DOHH2 (cell line): ENCODE data around the gene SCFD2.

Source experiments
- H3F3A ChIP-seq: fragments of 200-600 bp; sonication (generic), shearing (Covaris generic); 2 replicates; pipeline ENCODE4 v1.6.0; 2016; ENCODE audit warnings: antibody characterized with exemption, mild to moderate bottlenecking; ENCODE audit not compliant: control insufficient read depth, insufficient read depth
- H3K27ac ChIP-seq: fragments of 200-600 bp; sonication (generic); 2 replicates; pipeline ENCODE4 v1.5.1; 2014; ENCODE audit warnings: low read depth, mild to moderate bottlenecking, low read length, moderate library complexity
- H3K27me3 ChIP-seq: fragments of 200-600 bp; sonication (generic); 2 replicates; pipeline ENCODE4 v1.6.1; 2014; ENCODE audit warnings: mild to moderate bottlenecking, low read length, mixed read lengths; ENCODE audit not compliant: control insufficient read depth
- H3K36me3 ChIP-seq: fragments of 200-600 bp; sonication (generic); 2 replicates; pipeline ENCODE4 v1.6.1; 2014; ENCODE audit warnings: mild to moderate bottlenecking, low read length, moderate library complexity, mixed read lengths; ENCODE audit not compliant: control insufficient read depth
- H3K4me1 ChIP-seq: fragments of 200-600 bp; sonication (generic); 2 replicates; pipeline ENCODE4 v1.6.1; 2014; ENCODE audit warnings: mild to moderate bottlenecking, low read length, mixed read lengths; ENCODE audit not compliant: control insufficient read depth
- H3K4me2 ChIP-seq: fragments of 200-600 bp; sonication (generic); 2 replicates; pipeline ENCODE4 v1.6.0; 2014; ENCODE audit warnings: mild to moderate bottlenecking, low read length, moderate library complexity
- H3K4me3 ChIP-seq: fragments of 200-600 bp; sonication (generic); 2 replicates; pipeline ENCODE4 v1.5.1; 2014; ENCODE audit warnings: mild to moderate bottlenecking, low read length, mixed read lengths
- H3K79me2 ChIP-seq: fragments of 200-600 bp; sonication (generic); 2 replicates; pipeline ENCODE4 v1.6.1; 2014; ENCODE audit warnings: mild to moderate bottlenecking, low read length, mixed read lengths; ENCODE audit not compliant: control insufficient read depth
- H3K9me2 ChIP-seq: fragments of 200-600 bp; sonication (generic); replicated peaks from 2 replicates; pipeline ENCODE4 v1.6.1; 2014; ENCODE audit warnings: mild to moderate bottlenecking, low read length, mixed read lengths; ENCODE audit not compliant: control insufficient read depth
- H3K9me3 ChIP-seq: fragments of 200-600 bp; sonication (generic); 2 replicates; pipeline ENCODE4 v1.6.1; 2014; ENCODE audit warnings: antibody characterized with exemption, low read length, mixed read lengths; ENCODE audit not compliant: control insufficient read depth, insufficient read depth
- H4K20me1 ChIP-seq: fragments of 200-600 bp; sonication (generic); 2 replicates; pipeline ENCODE4 v1.6.0; 2014; ENCODE audit warnings: low read depth, mild to moderate bottlenecking, antibody characterized with exemption, low read length, moderate library complexity; ENCODE audit not compliant: control insufficient read depth, insufficient read depth
- CTCF ChIP-seq: fragments of 200-600 bp; sonication (generic); IDR thresholded peaks from one replicate; pipeline ENCODE4 v1.5.1; 2014; ENCODE audit warnings: antibody characterized with exemption, mild to moderate bottlenecking, low read depth, low read length; ENCODE audit not compliant: poor library complexity, severe bottlenecking
- EZH2phosphoT487 ChIP-seq: fragments of 200-600 bp; sonication (generic); IDR thresholded peaks from 2 replicates; pipeline ENCODE4 v1.6.1; 2017; ENCODE audit warnings: borderline replicate concordance, mild to moderate bottlenecking, antibody characterized with exemption, low read length, moderate library complexity, mixed read lengths

Gene SCFD2

DNA sequence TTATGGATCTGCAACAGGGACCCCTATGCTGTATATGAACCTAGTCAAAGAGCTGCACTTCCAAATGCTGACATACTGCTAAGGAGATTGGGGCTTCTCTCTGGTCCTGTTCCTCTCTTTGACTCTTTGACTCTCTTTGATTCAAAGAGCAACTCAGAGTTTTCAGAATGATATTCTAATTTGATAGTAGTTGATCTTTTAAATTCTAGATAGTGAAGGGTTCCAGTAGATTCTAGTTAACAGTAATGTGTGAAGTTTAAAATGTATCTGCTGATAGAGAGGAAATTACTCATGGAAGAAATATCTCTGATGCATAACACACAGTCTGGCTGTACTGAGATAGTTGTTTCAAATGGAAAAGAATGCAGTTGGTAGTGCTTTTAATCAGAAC lies 264.7 kb downstream of the SCFD2 start:
- Histone ChIP-seq H3K27me3 (no peaks in the 10 kb centered on the region), H3F3A (no peaks in the 10 kb centered on the region), H3K9me3 (no peaks in the 10 kb centered on the region), H3K4me1 (no peaks in the 10 kb centered on the region), H3K36me3 (no peaks in the 10 kb centered on the region), H4K20me1 (no peaks in the 10 kb centered on the region), H3K4me2 (no peak overlapping the region), H3K27ac (no peak overlapping the region), H3K9me2 (no peaks in the 10 kb centered on the region), H3K4me3 (no peak overlapping the region), H3K79me2 (no peaks in the 10 kb centered on the region)
- TF ChIP-seq EZH2phosphoT487 (no peak), CTCF (no peak)

GRCh38 chr4:53100501-53101190 lies 265.2 kb downstream of the SCFD2 start:
- H3F3A ChIP-seq, result no peaks in the 10 kb centered on the region
- TF ChIP-seq CTCF (no peak), EZH2phosphoT487 (no peak)
- H3K27me3 ChIP-seq, result no peaks in the 10 kb centered on the region
- H3K9me3 ChIP-seq, result no peaks in the 10 kb centered on the region
- H3K4me2 ChIP-seq, result no peak overlapping the region
- H3K9me2 ChIP-seq, result no peaks in the 10 kb centered on the region
- no peak overlapping the region for H3K27ac ChIP-seq
- no peaks in the 10 kb centered on the region for H3K36me3 ChIP-seq
- H3K4me1 ChIP-seq, result no peaks in the 10 kb centered on the region
- H4K20me1 ChIP-seq, result no peaks in the 10 kb centered on the region
- no peak overlapping the region for H3K4me3 ChIP-seq
- no peaks in the 10 kb centered on the region for H3K79me2 ChIP-seq

GRCh38 chr4:53098681-53099121 lies 267.2 kb downstream of the SCFD2 start:
- Histone ChIP-seq H3K9me3 (no peaks in the 10 kb centered on the region), H4K20me1 (no peaks in the 10 kb centered on the region), H3K79me2 (no peaks in the 10 kb centered on the region), H3K4me2 (no peak overlapping the region), H3K36me3 (no peaks in the 10 kb centered on the region), H3K4me1 (no peaks in the 10 kb centered on the region), H3K9me2 (no peaks in the 10 kb centered on the region), H3K27ac (no peak overlapping the region), H3K27me3 (no peaks in the 10 kb centered on the region), H3K4me3 (no peak overlapping the region), H3F3A (no peaks in the 10 kb centered on the region)
- TF ChIP-seq EZH2phosphoT487 (no peak), CTCF (no peak)
